Measurements from ENCODE around the gene IRS1. TPM values are rescaled to one million over a fixed set of nuclear protein-coding genes. Genes with fewer than 3 reads are reported as not detected.
A peak's percentile ranks its signal among the peaks of the same experiment; 100 is the strongest.

Gene IRS1
- total RNA-seq, 4 donors from 2014 or later = 14.3 to 16.2 (median 15.5) TPM

- TF ChIP-seq CTCF (IDR thresholded peaks at IDR 0.05) = no peak
- ATAC-seq (ENCODE audit: low FRiP score) = no peak
- no peak for DNase-seq (ENCODE audit: low spot score)
Observed at GRCh38 chr2:226687641-226688253, 111.9 kb downstream of the IRS1 start.

- no peak for DNase-seq (ENCODE audit: low spot score)
- ATAC-seq (ENCODE audit: low FRiP score) = no peak
- no peak for TF ChIP-seq CTCF (IDR thresholded peaks at IDR 0.05)
Observed at GRCh38 chr2:226684563-226684959, 115.1 kb downstream of the IRS1 start.

GRCh38 chr2:226683944-226684562, 115.6 kb downstream of the IRS1 start:
- ATAC-seq (ENCODE audit: low FRiP score) (no peak), DNase-seq (ENCODE audit: low spot score) (no peak)
- TF ChIP-seq CTCF (IDR thresholded peaks at IDR 0.05) = no peak

- no peak for TF ChIP-seq CTCF (IDR thresholded peaks at IDR 0.05)
- ATAC-seq (ENCODE audit: low FRiP score) = peak; percentile 48
- no peak for DNase-seq (ENCODE audit: low spot score)
Observed at GRCh38 chr2:226683196-226683595, 116.4 kb downstream of the IRS1 start.

Other genes starting within 250 kb of the IRS1 start
- gene RHBDD1, start 36.2 kb upstream of the IRS1 start, total RNA-seq = 10 to 100 TPM; 12.1 to 21.6 (median 19.3) TPM

Data from omental fat pad (tissue), 4 donors.